Epithelial cell of esophagus (primary cell): ENCODE results near the gene C1D.

Source experiments
- DNase-seq: peaks from one replicate; pipeline ENCODE4 v3.0.0; 2010; ENCODE audit warnings: low read depth
- H3K4me3 ChIP-seq: 2 replicates; pipeline ENCODE4 v1.5.1; 2011; ENCODE audit warnings: mild to moderate bottlenecking, low read length, control low read depth
- TF ChIP-seq, protein P1 (sequence below): IDR thresholded peaks from 2 replicates; pipeline ENCODE4 v1.5.1; 2011; ENCODE audit warnings: low read depth, mild to moderate bottlenecking, low read length, control low read depth, inconsistent platforms; ENCODE audit not compliant: insufficient read depth; ENCODE audit errors: missing control alignments

The C1D gene

DNA sequence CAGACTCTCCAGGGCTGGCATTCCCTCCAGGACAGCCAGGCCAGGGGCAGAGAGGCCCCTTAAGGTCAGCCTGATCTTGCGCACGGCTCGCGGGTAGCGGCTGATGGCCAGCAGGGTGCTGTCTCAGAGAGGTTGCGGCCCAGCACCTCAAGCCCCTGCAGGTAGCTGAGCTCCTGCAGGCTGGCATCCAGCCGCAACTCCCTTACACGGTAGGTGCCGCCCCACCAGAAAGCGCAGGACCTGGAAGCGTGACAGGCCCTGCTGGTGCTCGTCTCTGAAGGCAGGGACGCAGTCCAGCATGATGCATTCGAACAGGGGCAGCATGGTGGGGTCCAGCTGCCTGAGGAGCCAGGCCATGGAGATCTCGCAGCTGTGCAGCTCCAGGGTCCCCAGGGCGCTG, 38.9 kb downstream of the C1D start:
- DNase-seq: no peak
- no peak overlapping the region for H3K4me3 ChIP-seq
- TF ChIP-seq, protein P1, sequence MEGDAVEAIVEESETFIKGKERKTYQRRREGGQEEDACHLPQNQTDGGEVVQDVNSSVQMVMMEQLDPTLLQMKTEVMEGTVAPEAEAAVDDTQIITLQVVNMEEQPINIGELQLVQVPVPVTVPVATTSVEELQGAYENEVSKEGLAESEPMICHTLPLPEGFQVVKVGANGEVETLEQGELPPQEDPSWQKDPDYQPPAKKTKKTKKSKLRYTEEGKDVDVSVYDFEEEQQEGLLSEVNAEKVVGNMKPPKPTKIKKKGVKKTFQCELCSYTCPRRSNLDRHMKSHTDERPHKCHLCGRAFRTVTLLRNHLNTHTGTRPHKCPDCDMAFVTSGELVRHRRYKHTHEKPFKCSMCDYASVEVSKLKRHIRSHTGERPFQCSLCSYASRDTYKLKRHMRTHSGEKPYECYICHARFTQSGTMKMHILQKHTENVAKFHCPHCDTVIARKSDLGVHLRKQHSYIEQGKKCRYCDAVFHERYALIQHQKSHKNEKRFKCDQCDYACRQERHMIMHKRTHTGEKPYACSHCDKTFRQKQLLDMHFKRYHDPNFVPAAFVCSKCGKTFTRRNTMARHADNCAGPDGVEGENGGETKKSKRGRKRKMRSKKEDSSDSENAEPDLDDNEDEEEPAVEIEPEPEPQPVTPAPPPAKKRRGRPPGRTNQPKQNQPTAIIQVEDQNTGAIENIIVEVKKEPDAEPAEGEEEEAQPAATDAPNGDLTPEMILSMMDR: no peak

DNA sequence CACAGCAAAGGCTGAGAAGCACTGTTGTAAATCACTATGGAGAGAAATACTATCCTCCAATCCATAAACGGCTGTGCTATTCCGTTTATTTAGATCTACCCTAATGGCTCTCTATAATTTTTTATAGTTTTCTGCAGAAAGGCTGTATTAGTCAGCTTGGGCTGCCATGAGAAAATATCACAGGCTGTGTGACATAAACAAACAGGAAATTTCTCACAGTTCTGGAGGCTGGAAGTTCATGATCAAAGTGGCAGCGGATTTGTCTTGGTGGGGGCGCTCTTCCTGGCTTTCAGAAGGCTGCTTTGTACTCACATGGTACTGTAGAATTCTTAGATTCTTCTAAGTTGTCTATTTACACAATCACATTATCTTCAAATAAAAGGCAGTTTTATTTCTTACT, 44.1 kb downstream of the C1D start:
- no peak overlapping the region for H3K4me3 ChIP-seq
- no peak for DNase-seq
- TF ChIP-seq, protein P1: no peak

DNA sequence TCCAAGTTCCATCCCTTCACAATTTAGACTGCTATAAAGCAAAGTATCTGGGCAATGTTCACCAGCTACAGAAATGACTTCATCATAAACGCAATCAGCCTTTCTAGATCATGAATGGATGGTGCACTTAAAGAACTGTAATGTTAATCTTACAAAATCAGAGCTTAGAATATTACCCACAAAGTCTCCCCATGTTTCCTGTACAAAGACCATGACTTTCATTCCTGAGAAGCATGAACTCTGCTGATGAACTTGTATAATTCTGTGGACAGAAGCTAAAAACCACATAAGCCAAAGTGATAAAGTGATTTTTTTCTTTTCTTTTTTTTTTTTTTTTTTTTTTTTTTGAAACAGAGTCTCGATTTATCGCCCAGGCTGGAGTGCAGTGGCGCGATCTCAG, 53.3 kb downstream of the C1D start:
- no peak for DNase-seq
- H3K4me3 ChIP-seq: no peak overlapping the region
- TF ChIP-seq, protein P1: no peak

DNA sequence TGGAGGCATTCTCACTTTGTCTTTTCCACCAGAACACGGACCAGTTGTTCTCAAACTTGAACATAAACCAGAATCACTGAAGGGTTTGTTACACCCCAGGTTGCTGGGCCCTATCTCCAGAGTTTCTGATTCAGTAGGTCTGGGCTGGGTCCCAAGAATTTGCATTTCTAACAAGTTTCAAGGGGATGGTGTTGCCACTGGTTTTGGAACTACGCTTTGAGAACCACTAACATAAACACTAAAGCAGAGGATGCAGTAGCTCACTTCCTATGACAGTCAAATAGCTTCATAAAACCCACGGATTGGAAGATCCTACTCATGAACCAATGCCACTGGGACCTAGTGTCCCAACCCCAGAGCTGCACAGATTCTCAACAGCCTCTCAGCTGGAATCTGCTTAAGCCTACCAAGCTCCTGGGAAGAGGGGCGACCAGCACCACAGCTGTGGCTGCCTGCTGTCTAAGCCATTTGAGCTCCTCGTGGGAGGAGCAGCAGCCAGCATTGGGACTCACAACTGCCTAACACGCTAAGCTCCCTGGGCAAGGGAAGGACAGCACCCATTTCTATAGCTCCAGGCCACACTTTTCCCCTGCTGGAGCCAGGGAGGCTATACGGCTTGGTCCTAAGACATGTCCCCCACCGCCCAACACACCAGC, 62.5 kb downstream of the C1D start:
- TF ChIP-seq, protein P1: no peak
- H3K4me3 ChIP-seq: no peak overlapping the region
- DNase-seq: no peak

DNA sequence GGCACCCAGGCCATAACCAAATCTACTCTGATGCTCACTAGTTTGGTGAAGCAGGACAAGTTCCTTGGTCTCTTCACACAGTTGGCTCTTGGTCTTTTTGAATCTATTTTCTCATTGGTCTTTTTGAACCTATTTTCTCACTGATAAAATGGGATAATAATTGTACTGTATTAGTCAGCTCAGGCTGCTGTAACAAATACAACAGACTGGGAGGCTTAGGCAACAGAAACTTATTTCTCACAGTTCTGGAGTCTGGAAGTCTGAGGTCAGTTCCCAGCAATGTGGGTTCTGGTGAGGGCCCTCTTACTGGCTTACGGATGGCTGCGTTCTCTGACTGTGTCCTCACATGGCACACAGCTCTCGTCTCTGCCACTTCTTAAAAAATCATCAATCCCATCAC, 63.5 kb downstream of the C1D start:
- no peak overlapping the region for H3K4me3 ChIP-seq
- TF ChIP-seq, protein P1: no peak
- DNase-seq: no peak

DNA sequence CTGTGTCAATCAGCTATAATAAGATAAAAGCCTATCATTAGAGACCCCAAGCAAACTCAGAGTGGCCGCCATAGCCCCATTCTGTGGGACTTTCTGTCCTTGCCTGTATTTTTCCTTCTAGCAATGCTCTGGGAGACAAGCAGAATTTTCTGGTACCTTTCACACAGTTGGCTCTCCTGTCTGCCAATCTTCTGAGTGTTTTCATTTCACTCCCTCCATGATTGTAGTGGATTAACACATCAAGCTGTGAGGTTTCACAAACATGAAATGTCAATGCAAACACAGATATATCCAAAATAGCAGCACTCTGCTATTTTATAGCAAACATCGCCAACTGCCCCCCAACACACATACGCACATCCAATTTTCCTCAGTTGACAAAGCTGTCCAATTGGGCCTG, 64.9 kb downstream of the C1D start:
- TF ChIP-seq, protein P1: no peak
- H3K4me3 ChIP-seq: no peak overlapping the region
- peak; percentile 63 for DNase-seq

DNA sequence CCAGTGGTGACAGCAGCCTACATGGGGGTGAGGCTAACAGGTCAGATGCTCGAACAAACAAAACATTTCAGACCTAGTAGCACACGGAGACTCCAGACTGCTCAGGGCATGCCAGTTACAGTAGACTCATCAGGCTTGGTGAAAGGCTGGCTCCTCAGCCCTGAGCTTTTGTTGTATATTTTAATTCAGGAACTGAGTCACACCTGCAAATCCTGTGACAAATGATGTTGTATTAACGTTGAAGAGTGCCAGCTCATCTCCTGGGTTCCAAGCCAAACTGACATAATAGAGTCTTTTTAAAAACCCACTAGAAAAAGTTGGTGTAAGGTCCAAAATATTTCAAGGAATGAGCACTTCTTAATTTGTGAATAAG, 65.3 kb downstream of the C1D start:
- peak overlapping the region; percentile 12 for H3K4me3 ChIP-seq
- peak; percentile 96 for DNase-seq
- TF ChIP-seq, protein P1: no peak
